ENCODE measurements around the gene MFSD12.

Gene MFSD12

GRCh38 chr19:3565139-3565538 lies 7.8 kb upstream of the MFSD12 start:
- no peak overlapping the region for H3K4me3 ChIP-seq (replicated peaks; ENCODE audit: insufficient read depth, low read length)
- DNase-seq (ENCODE audit: low read depth in 1 of 2, low spot score in 1 of 2), result no peak
- H3K27me3 ChIP-seq (ENCODE audit: insufficient read depth, poor library complexity, severe bottlenecking), result no peaks in the 10 kb centered on the region
- no peak overlapping the region for H3K27ac ChIP-seq (replicated peaks)
- TF ChIP-seq SPI1 (IDR thresholded peaks at IDR 0.05; ENCODE audit: borderline replicate concordance, low read depth) (no peak), GABPA (IDR thresholded peaks at IDR 0.05; ENCODE audit: low read depth) (no peak), CTCF (IDR thresholded peaks at IDR 0.05; ENCODE audit: insufficient read depth, low read length) (no peak), POLR2AphosphoS5 (IDR thresholded peaks at IDR 0.05; ENCODE audit: low read depth) (no peak)
- TF ChIP-seq, protein P1, sequence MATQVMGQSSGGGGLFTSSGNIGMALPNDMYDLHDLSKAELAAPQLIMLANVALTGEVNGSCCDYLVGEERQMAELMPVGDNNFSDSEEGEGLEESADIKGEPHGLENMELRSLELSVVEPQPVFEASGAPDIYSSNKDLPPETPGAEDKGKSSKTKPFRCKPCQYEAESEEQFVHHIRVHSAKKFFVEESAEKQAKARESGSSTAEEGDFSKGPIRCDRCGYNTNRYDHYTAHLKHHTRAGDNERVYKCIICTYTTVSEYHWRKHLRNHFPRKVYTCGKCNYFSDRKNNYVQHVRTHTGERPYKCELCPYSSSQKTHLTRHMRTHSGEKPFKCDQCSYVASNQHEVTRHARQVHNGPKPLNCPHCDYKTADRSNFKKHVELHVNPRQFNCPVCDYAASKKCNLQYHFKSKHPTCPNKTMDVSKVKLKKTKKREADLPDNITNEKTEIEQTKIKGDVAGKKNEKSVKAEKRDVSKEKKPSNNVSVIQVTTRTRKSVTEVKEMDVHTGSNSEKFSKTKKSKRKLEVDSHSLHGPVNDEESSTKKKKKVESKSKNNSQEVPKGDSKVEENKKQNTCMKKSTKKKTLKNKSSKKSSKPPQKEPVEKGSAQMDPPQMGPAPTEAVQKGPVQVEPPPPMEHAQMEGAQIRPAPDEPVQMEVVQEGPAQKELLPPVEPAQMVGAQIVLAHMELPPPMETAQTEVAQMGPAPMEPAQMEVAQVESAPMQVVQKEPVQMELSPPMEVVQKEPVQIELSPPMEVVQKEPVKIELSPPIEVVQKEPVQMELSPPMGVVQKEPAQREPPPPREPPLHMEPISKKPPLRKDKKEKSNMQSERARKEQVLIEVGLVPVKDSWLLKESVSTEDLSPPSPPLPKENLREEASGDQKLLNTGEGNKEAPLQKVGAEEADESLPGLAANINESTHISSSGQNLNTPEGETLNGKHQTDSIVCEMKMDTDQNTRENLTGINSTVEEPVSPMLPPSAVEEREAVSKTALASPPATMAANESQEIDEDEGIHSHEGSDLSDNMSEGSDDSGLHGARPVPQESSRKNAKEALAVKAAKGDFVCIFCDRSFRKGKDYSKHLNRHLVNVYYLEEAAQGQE (IDR thresholded peaks at IDR 0.05; ENCODE audit: insufficient replicate concordance, low read depth), result no peak

DNA sequence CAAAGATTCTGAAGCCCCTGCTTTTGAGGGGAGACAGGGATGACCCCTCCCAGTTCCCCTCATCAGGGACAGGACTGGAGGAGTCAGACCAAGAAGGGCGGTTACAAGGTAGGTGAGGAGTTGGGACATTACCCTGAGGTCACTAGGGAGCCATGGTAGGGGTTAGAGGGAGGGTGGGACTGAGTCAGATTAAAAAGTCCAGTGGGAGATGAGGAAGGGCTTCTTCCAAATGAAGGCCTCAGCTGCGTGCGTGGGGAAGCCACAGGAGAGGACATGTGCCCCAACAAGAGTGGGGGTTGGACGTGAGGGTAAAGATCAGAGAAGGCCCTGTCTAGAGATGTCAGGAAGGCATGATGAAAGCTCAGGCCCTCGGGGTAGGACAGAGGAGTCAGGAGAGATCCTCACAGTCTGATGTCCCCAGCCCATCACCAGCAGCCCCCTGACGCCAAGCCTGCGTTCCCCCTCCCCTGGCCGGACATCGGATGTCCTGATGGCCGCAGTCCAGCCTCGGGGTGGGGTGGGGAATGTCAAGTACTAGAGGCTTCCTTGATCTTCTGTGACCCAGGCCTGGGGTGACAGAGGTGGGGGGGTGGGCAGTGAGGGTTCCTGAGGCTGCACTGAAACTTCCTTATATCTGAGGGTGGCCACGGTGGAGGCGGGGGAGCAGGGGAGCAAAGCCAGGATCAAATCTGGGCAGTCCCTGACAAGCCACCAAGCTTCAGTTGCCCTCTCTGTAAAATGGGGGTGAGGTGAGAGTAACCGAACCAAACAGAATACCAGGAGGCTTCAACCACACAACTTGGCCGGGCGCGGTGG lies 6.5 kb upstream of the MFSD12 start:
- DNase-seq (ENCODE audit: low read depth in 1 of 2, low spot score in 1 of 2), result no peak
- H3K4me3 ChIP-seq (replicated peaks; ENCODE audit: insufficient read depth, low read length), result no peak overlapping the region
- TF ChIP-seq, protein P1 (IDR thresholded peaks at IDR 0.05; ENCODE audit: insufficient replicate concordance, low read depth), result no peak
- TF ChIP-seq CTCF (IDR thresholded peaks at IDR 0.05; ENCODE audit: insufficient read depth, low read length) (no peak), POLR2AphosphoS5 (IDR thresholded peaks at IDR 0.05; ENCODE audit: low read depth) (no peak), SPI1 (IDR thresholded peaks at IDR 0.05; ENCODE audit: borderline replicate concordance, low read depth) (no peak), GABPA (IDR thresholded peaks at IDR 0.05; ENCODE audit: low read depth) (no peak)
- no peak overlapping the region for H3K27ac ChIP-seq (replicated peaks)
- H3K27me3 ChIP-seq (ENCODE audit: insufficient read depth, poor library complexity, severe bottlenecking), result no peaks in the 10 kb centered on the region

DNA sequence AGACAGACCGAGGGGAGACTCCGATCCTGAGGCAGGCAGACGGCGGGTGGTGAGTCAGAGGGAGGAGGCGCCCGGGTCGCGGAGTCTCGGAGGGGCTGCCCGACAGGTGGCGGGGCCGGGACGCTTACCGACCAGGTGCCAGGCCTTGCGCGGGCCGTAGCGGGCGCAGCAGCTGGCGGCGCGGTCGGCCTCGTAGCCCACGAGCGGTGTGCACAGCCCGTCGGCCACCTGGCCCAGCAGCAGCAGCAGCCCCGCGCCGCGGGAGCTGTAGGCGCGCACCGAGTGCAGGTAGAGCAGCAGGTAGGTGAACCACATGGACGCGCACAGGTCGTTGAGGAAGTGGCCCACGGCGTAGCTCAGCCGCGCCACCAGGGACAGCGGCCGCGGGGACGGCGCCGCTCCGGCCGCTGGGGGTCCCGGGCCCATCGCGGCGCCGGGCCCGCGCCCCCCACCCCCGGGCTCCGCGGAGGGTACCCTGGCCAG lies 367 bp downstream of the MFSD12 start:
- no peak for TF ChIP-seq CTCF (IDR thresholded peaks at IDR 0.05; ENCODE audit: insufficient read depth, low read length)
- TF ChIP-seq POLR2AphosphoS5 (IDR thresholded peaks at IDR 0.05; ENCODE audit: low read depth), result 0 out of 2 replicates have a peak, but pooled peaks have one; percentile 7
- TF ChIP-seq SPI1 (IDR thresholded peaks at IDR 0.05; ENCODE audit: borderline replicate concordance, low read depth), result peak; percentile 10; the same call in 1 of the 2 replicates
- TF ChIP-seq, protein P1 (IDR thresholded peaks at IDR 0.05; ENCODE audit: insufficient replicate concordance, low read depth), result peak; percentile 74
- peak overlapping the region; percentile 77 for H3K4me3 ChIP-seq (replicated peaks; ENCODE audit: insufficient read depth, low read length)
- peak overlapping the region; percentile 60 for H3K27ac ChIP-seq (replicated peaks)
- DNase-seq (ENCODE audit: low read depth in 1 of 2, low spot score in 1 of 2), result no peak
- H3K27me3 ChIP-seq (ENCODE audit: insufficient read depth, poor library complexity, severe bottlenecking), result no peaks in the 10 kb centered on the region
